IPS-18a (cell line): ENCODE data around the gene GPA33.

Experiments
- H3K27ac ChIP-seq: one replicate; pipeline ENCODE4 v1.5.1; 2013; ENCODE audit warnings: low read length
- H3K27me3 ChIP-seq: one replicate; pipeline ENCODE4 v1.6.1; 2013; ENCODE audit warnings: mild to moderate bottlenecking, low read length; ENCODE audit not compliant: control insufficient read depth, insufficient read depth
- H3K36me3 ChIP-seq: one replicate; pipeline ENCODE4 v1.6.1; 2013; ENCODE audit warnings: low read depth, low read length; ENCODE audit not compliant: control insufficient read depth
- H3K4me1 ChIP-seq: one replicate; pipeline ENCODE4 v1.6.1; 2013; ENCODE audit warnings: low read depth, low read length; ENCODE audit not compliant: control insufficient read depth
- H3K4me3 ChIP-seq: one replicate; pipeline ENCODE4 v1.5.1; 2013; ENCODE audit warnings: low read length
- H3K9ac ChIP-seq: one replicate; pipeline ENCODE4 v1.6.1; 2013; ENCODE audit warnings: mild to moderate bottlenecking, low read length, moderate library complexity
- H3K9me3 ChIP-seq: one replicate; pipeline ENCODE4 v1.6.1; 2013; ENCODE audit warnings: low read depth, low read length; ENCODE audit not compliant: control insufficient read depth

GPA33 gene

DNA sequence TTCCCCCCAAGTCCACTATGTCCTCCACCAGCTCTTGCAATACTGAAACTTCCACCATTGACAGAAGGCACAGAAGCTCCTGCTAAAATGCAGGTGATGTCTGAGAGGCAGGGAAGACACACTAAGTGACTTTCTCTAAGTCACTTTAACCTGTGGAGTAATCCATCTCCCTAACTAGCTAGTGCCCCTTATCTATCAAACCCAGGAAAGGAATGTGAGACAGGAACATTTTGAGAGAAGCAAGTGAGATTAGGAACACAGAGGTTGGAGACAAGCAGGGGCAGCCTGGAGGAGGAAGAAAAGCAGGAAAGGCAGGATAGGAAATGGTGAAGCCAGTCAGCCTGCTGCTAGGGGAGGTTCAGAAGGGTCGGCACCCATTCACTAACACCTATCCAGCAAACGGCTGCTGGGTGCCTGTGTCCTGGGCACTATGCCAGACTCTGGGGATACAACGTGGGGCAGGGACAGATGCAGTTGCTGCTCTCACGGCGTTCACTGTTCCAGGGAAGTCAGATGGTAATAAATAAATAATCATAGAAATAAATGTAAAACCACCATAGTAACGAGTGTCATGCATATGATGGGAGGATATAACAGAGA, 7.0 kb downstream of the GPA33 start:
- no peak overlapping the region for H3K27ac ChIP-seq
- no peak overlapping the region for H3K9ac ChIP-seq
- no peaks in the 10 kb centered on the region for H3K27me3 ChIP-seq
- H3K4me3 ChIP-seq: no peak overlapping the region
- no peaks in the 10 kb centered on the region for H3K36me3 ChIP-seq
- H3K4me1 ChIP-seq: no peaks in the 10 kb centered on the region
- H3K9me3 ChIP-seq: no peaks in the 10 kb centered on the region

GRCh38 chr1:167082511-167083027, 7.6 kb downstream of the GPA33 start:
- Histone ChIP-seq H3K9ac (no peak overlapping the region), H3K27me3 (no peaks in the 10 kb centered on the region), H3K27ac (no peak overlapping the region), H3K4me1 (no peaks in the 10 kb centered on the region), H3K9me3 (no peaks in the 10 kb centered on the region), H3K4me3 (no peak overlapping the region), H3K36me3 (no peaks in the 10 kb centered on the region)

- Histone ChIP-seq H3K27ac (no peak overlapping the region), H3K27me3 (no peaks in the 10 kb centered on the region), H3K4me3 (no peak overlapping the region), H3K9me3 (no peaks in the 10 kb centered on the region), H3K36me3 (no peaks in the 10 kb centered on the region), H3K9ac (no peak overlapping the region), H3K4me1 (no peaks in the 10 kb centered on the region)
Observed at GRCh38 chr1:167081594-167082156, 8.5 kb downstream of the GPA33 start.

GRCh38 chr1:167077868-167078210, 12.3 kb downstream of the GPA33 start:
- Histone ChIP-seq H3K4me1 (no peaks in the 10 kb centered on the region), H3K9ac (no peak overlapping the region), H3K36me3 (no peaks in the 10 kb centered on the region)

DNA sequence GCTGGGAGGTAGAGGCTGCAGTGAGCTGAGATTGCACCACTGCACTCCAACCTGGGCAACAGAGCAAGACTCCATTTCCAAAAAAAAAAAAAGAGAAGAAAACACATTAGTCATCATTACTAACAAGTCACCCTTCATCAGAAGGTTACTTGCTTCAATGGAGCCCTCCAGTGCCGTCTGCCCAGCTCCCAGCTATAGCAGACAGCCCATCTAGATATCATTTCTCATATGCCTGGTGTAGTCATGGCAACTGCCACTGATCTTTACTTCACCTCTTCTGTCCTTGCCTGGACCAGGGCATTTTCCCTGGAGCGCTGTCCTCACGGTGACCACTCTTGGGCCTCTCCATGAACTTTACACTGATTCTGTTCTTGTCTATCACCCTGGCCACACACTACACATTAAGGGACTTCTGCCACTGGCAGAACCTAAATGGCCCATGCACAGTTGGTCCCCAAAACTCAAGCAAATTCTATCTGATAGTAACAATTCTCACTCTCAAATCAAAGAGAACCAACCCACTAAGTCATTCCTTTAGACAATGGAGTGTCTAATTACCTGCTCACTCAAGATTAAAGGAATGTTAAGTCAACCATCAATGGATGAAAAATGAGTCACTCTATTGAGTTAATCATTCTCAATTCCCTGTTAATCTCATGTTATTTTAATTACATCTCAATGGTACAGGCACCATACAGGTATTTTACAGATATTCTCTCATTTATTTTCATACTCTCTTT, 12.9 kb downstream of the GPA33 start:
- H3K27me3 ChIP-seq: no peaks in the 10 kb centered on the region
- no peak overlapping the region for H3K4me3 ChIP-seq
- H3K4me1 ChIP-seq: no peaks in the 10 kb centered on the region
- no peaks in the 10 kb centered on the region for H3K36me3 ChIP-seq
- H3K27ac ChIP-seq: no peak overlapping the region
- no peaks in the 10 kb centered on the region for H3K9me3 ChIP-seq
- no peak overlapping the region for H3K9ac ChIP-seq

More at GRCh38 chr1:167077868-167078210, 12.3 kb downstream of the GPA33 start:
- Histone ChIP-seq H3K9me3 (no peaks in the 10 kb centered on the region), H3K27ac (no peak overlapping the region), H3K4me3 (no peak overlapping the region), H3K27me3 (no peaks in the 10 kb centered on the region)

DNA sequence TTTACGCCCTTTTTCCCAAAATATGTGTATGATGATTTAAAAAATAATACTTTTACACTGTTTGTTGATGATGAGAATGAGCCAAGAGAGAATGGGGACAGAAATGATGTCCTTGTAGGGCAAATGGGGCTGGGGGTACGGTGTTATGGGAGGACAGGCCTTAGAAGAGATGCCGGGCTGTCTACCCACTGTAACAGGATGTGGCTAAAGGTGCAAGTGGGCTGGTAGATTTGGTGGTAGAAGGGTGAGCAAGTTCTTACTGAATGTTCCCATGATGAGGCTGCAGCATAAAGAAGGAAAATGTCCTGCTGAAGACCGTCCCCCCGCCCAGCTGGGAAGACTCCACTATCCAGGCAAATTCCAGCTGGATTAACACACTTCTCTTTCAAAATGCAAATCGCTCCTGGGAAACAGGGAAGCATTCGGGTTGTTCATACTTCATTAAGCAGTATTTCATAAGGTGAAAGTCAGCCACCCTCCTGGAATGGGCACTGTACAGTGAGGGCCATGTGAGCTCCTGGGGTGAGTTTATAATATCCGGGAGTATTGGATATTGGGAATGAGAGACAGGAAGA, 14.0 kb downstream of the GPA33 start:
- no peaks in the 10 kb centered on the region for H3K27me3 ChIP-seq
- H3K9me3 ChIP-seq: no peaks in the 10 kb centered on the region
- H3K4me3 ChIP-seq: no peak overlapping the region
- no peaks in the 10 kb centered on the region for H3K4me1 ChIP-seq
- H3K36me3 ChIP-seq: no peaks in the 10 kb centered on the region
- no peak overlapping the region for H3K9ac ChIP-seq
- no peak overlapping the region for H3K27ac ChIP-seq

DNA sequence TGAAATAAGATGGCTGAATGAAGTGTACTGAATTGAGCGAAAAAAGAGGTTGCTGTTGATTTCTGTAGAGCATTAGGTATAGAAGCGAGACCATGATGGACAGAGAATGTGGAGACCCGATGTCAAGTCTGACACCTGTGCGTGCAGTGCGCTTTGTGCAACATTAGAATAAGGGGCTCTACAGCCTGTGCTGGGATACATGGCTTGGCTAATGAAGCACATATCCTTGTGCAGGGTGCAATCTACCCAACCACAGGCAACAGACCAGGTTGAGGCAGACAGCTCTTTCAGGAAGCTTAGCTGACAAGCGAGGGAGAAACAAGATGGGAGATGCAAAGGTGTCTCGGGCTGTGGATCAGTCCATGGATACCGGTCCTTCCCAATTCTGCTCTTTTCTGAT, 18.9 kb downstream of the GPA33 start:
- H3K27ac ChIP-seq: no peak overlapping the region
- H3K27me3 ChIP-seq: no peaks in the 10 kb centered on the region
- H3K4me1 ChIP-seq: no peaks in the 10 kb centered on the region
- H3K4me3 ChIP-seq: no peak overlapping the region
- H3K9ac ChIP-seq: no peak overlapping the region
- no peaks in the 10 kb centered on the region for H3K9me3 ChIP-seq
- H3K36me3 ChIP-seq: no peaks in the 10 kb centered on the region

DNA sequence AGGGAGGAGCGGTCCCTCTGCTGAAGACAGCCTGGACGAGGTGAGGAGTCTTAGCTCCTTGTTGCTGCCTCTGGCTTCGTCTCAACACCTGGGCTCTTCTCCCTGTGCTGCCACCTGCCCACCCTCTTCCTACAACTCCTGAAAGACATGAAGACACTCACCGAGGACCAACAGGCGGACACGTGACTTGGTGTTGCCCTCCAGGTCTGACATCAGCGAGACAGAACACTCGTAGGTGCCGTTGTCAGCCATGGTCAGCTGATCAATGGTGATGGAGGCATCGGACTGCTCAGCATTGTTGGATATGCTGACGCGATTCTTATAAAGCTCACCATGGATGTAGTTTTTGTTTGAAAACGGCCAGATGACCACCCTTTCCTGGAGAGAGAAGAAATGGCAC, 21.4 kb downstream of the GPA33 start:
- Histone ChIP-seq H3K4me1 (no peaks in the 10 kb centered on the region), H3K9me3 (no peaks in the 10 kb centered on the region), H3K9ac (no peak overlapping the region), H3K27me3 (no peaks in the 10 kb centered on the region), H3K27ac (no peak overlapping the region), H3K4me3 (no peak overlapping the region), H3K36me3 (no peaks in the 10 kb centered on the region)

DNA sequence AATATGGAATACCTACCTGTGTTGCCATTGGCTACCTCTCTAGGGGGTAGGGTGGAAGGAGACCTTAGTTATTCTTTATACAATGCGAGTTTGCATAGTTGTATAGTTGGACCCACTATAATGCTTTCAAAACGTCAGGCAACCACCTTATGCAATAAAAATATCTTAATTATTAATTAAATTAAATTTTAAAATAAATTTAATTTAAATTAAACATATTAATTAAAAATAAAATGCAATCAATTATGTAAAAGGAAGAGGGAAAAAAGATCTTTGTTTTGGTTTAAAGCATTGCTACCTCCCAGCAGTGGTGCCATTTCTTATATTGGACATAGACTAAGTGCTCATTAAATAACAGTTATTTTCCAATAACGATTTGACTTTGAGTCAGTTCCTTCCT, 22.3 kb downstream of the GPA33 start:
- H3K4me1 ChIP-seq: no peaks in the 10 kb centered on the region
- H3K4me3 ChIP-seq: no peak overlapping the region
- no peaks in the 10 kb centered on the region for H3K36me3 ChIP-seq
- H3K9me3 ChIP-seq: no peaks in the 10 kb centered on the region
- no peak overlapping the region for H3K9ac ChIP-seq
- H3K27me3 ChIP-seq: no peaks in the 10 kb centered on the region
- no peak overlapping the region for H3K27ac ChIP-seq

- H3K27me3 ChIP-seq: no peaks in the 10 kb centered on the region
- H3K9me3 ChIP-seq: no peaks in the 10 kb centered on the region
- H3K4me3 ChIP-seq: peak overlapping the region; percentile 5
- H3K36me3 ChIP-seq: no peaks in the 10 kb centered on the region
- peak overlapping the region; percentile 25 for H3K9ac ChIP-seq
- H3K27ac ChIP-seq: no peak overlapping the region
- no peaks in the 10 kb centered on the region for H3K4me1 ChIP-seq
Observed at GRCh38 chr1:167066333-167067122, 23.6 kb downstream of the GPA33 start.

DNA sequence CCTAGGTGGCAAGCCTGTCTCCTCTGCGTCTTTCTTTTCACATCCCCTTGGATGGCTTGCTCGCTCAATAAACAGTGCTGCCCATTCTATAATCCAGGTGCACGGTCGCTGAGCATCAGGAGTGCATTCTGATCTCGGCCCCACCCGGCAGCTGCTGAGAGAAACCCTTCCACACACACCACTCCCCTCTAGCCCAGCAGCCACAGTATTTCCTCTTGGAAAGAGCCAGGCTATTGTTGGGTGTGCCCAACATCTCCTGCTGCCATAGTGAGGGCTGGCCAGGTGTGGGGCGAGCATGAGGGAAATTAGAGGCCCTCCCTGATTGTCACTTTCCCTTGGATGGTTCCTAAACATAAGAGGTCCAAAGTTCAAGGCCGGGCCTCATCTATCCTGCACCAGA, 24.7 kb downstream of the GPA33 start:
- no peaks in the 10 kb centered on the region for H3K36me3 ChIP-seq
- no peaks in the 10 kb centered on the region for H3K9me3 ChIP-seq
- H3K4me3 ChIP-seq: no peak overlapping the region
- H3K9ac ChIP-seq: no peak overlapping the region
- H3K4me1 ChIP-seq: no peaks in the 10 kb centered on the region
- H3K27me3 ChIP-seq: no peaks in the 10 kb centered on the region
- no peak overlapping the region for H3K27ac ChIP-seq
